Measurements from ENCODE around the gene NEK6. TPM values are rescaled to one million over a fixed set of nuclear protein-coding genes. Genes with fewer than 3 reads are reported as not detected.

The NEK6 gene
- total RNA-seq, 2 donors from 2014 or later = 77.8 to 83.4 TPM

DNA sequence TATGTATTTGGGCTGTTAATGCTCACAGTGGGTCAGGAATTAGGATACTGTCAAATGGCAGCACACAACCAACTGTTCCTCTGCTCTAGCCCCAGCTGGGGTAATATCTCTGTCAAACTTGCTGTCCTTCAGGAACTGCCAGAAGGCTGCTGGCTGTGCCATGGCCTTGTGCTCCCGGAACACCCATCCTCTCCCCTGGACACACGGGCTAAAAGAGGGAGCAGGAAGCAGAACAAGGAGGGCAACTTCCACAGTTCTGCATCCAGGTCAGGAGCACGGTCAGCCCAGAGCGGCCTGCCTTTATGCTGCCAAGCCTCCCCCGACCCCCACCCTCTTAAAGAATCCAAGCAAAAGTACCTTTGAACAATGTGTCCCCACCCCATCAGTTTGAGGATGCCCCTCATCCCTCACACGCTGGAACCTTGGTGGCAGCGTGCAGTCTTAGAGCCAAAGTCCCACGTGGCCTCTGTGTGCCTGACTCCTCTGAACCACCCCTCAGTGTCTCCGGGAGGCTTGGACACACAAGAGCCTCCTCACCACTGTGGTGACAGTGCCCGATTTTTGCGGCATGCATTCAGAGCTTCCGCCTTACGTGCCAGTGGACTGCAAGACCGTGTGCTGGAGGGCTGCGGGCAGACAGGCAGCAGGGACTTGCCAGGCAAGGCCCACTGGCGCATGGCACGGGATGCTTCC, 96.7 kb downstream of the NEK6 start:
- Histone ChIP-seq H3K36me3 (no peaks in the 10 kb centered on the region), H3K27ac (no peak overlapping the region)
- DNase-seq = no peak

DNA sequence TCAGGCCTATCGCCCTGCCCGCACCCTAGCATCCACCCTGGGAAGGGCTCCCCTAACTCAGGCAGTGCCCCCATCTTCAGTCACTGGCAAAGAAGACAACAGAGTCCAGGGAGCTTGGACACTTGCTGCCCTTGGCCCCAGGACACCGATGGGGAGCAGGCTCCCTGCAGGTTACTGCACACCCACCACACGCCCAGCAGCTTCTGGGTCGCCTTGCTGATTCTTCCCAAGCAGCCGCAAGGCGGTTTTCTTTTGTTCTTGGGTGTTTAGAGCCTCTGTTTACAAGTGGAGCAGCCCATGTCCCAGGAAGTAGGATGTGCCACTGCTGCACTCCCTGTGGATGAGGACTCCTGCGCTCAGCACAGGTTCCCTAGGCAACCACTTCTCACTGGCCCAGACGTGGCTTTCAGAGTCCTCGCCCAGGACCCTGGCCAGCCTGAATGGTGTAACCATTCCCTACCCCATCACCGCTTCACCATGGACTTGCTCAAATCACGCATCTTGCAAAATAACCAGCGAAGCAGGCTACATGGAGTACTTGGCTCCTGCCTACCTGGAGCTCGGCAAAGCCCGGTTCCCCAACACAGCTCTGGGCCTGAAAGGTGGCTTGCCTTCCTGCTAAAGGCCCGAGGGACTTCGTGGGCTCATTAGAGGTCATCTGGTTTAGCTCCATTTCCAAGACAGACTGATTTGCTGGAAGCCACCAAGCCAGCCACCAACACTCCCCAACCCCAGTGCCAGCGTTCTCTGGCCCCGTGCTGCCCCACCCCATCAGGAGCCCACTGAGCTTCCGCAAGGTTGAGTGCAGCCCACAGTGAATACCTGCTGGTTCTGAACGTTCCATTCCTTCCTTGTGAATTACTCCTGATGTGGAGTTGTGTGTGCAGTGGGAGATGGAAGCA, 97.5 kb downstream of the NEK6 start:
- no peaks in the 10 kb centered on the region for H3K36me3 ChIP-seq
- no peak overlapping the region for H3K27ac ChIP-seq
- no peaks in the 10 kb centered on the region for H3K27me3 ChIP-seq
- H3K4me1 ChIP-seq = no peaks in the 10 kb centered on the region
- no peaks in the 10 kb centered on the region for H3K9me3 ChIP-seq
- intact Hi-C loops (cut with DNase I) = no loop called here
- no peak for DNase-seq
- no peak overlapping the region for H3K4me3 ChIP-seq
- TF ChIP-seq, protein P1, sequence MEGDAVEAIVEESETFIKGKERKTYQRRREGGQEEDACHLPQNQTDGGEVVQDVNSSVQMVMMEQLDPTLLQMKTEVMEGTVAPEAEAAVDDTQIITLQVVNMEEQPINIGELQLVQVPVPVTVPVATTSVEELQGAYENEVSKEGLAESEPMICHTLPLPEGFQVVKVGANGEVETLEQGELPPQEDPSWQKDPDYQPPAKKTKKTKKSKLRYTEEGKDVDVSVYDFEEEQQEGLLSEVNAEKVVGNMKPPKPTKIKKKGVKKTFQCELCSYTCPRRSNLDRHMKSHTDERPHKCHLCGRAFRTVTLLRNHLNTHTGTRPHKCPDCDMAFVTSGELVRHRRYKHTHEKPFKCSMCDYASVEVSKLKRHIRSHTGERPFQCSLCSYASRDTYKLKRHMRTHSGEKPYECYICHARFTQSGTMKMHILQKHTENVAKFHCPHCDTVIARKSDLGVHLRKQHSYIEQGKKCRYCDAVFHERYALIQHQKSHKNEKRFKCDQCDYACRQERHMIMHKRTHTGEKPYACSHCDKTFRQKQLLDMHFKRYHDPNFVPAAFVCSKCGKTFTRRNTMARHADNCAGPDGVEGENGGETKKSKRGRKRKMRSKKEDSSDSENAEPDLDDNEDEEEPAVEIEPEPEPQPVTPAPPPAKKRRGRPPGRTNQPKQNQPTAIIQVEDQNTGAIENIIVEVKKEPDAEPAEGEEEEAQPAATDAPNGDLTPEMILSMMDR (IDR thresholded peaks at IDR 0.05) = no peak
- H3K9ac ChIP-seq (ENCODE audit: low read depth in 2 of 2, low read length in 2 of 2) = no peak overlapping the region

More for the DNA sequence above, 96.7 kb downstream of the NEK6 start:
- TF ChIP-seq, protein P1 (IDR thresholded peaks at IDR 0.05) = no peak
- no peaks in the 10 kb centered on the region for H3K27me3 ChIP-seq
- no peak overlapping the region for H3K4me3 ChIP-seq
- H3K9ac ChIP-seq (ENCODE audit: low read depth in 2 of 2, low read length in 2 of 2) = no peak overlapping the region
- intact Hi-C loops (cut with DNase I) = no loop called here
- no peaks in the 10 kb centered on the region for H3K9me3 ChIP-seq
- no peaks in the 10 kb centered on the region for H3K4me1 ChIP-seq

DNA sequence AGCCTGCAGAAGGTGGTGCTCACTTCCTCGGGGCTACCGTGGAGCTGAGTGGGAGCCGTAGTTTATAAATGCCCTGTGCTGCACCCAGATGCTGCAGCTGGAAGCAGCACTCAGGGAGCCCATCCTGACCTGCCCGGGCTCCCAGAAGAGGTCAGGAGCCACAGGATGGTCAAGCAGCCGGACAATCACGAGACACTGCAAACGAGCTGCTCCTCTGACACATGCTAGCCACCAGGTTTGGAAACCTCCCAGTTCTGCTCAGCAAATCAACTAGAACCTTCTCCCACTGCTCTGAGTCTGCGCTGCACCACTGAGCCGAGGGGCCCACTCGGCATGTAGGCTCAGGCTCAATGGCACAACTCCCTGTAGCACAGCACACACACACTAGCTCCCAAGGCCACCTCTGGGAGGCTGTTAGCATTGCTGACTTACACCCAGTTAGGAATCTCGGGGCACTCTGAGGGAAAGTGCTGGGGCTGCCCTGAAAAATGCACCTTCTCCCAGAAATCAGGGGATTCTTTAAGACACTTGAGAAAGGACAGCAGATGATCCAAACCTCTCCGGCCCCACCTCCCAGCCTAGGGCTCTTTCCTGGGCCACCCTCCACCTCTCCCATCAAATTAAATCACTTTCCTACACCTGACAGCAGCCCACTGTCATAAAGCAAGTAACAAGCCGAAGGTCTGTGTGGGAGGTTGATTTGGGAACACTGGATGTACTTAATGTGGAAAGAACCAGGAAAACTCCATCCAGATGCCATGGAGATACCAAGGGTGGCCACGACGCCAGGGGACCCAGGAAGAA, 98.4 kb downstream of the NEK6 start:
- H3K27ac ChIP-seq = no peak overlapping the region
- no peak overlapping the region for H3K9ac ChIP-seq (ENCODE audit: low read depth in 2 of 2, low read length in 2 of 2)
- no peaks in the 10 kb centered on the region for H3K27me3 ChIP-seq
- no peaks in the 10 kb centered on the region for H3K9me3 ChIP-seq
- no peaks in the 10 kb centered on the region for H3K36me3 ChIP-seq
- no peaks in the 10 kb centered on the region for H3K4me1 ChIP-seq
- H3K4me3 ChIP-seq = no peak overlapping the region
- DNase-seq = no peak
- intact Hi-C loops (cut with DNase I) = no loop called here
- TF ChIP-seq, protein P1 (IDR thresholded peaks at IDR 0.05) = no peak

DNA sequence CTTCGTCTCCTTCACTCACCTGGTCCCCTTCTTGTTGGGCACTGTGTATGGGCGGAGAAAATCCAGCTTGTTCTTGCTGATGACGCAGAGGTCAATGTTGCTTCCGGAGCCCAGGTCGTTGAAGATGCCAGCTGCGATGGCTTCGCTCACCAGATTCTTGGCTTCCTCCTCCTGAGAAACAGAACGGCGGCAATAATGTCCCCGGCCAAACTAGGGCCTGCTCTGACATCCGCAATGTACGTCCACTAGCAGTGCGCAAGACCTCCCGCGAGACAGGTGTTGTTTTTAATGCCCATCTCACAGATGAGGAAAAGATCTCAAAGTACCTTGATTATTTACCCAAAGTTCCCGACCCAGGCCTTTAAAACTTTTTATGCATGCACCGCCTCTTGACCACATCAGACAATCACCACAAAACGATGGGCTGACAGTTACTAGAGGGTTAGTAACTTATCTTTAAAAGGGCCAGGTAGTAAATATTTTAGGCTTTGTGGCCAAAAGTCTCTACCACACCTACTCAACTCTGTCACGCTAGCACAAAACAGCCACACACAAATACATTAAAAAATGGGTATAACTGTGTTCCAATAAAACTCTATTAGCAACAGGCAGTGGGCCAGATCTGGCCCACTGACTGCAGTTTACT, 99.1 kb downstream of the NEK6 start:
- H3K4me1 ChIP-seq = no peaks in the 10 kb centered on the region
- no peak overlapping the region for H3K27ac ChIP-seq
- no peak for DNase-seq
- TF ChIP-seq, protein P1 (IDR thresholded peaks at IDR 0.05) = no peak
- no peaks in the 10 kb centered on the region for H3K9me3 ChIP-seq
- intact Hi-C loops (cut with DNase I) = no loop called here
- no peaks in the 10 kb centered on the region for H3K27me3 ChIP-seq
- H3K36me3 ChIP-seq = no peaks in the 10 kb centered on the region
- H3K4me3 ChIP-seq = no peak overlapping the region
- H3K9ac ChIP-seq (ENCODE audit: low read depth in 2 of 2, low read length in 2 of 2) = no peak overlapping the region

Data from colonic mucosa (tissue), 4 donors.